ENCODE measurements around the gene CHAT.

DNA sequence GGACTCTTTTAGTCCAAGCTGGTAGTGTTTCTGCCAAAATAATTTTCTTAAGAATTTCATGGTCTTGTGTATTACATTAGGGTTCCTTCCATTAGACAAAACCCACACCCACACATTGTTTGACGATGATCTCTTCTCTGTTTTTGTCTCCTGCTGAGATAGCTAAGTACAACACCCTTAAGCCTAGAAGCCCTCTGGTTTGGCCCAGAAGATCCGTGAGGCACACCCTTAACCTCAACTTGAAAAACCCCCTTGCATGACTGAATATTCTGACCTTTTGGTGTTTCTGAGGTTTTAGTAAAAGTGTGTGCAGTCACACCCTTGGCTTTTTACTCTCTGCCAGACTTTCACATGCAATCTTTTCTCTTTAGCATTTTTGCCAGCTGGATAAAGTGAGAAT lies 45.6 kb upstream of the CHAT start:
- TF ChIP-seq, protein P1, sequence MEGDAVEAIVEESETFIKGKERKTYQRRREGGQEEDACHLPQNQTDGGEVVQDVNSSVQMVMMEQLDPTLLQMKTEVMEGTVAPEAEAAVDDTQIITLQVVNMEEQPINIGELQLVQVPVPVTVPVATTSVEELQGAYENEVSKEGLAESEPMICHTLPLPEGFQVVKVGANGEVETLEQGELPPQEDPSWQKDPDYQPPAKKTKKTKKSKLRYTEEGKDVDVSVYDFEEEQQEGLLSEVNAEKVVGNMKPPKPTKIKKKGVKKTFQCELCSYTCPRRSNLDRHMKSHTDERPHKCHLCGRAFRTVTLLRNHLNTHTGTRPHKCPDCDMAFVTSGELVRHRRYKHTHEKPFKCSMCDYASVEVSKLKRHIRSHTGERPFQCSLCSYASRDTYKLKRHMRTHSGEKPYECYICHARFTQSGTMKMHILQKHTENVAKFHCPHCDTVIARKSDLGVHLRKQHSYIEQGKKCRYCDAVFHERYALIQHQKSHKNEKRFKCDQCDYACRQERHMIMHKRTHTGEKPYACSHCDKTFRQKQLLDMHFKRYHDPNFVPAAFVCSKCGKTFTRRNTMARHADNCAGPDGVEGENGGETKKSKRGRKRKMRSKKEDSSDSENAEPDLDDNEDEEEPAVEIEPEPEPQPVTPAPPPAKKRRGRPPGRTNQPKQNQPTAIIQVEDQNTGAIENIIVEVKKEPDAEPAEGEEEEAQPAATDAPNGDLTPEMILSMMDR (IDR thresholded peaks at IDR 0.05) = no peak
- TF ChIP-seq POLR2AphosphoS5 (IDR thresholded peaks at IDR 0.05; ENCODE audit: low read depth, low read length) = no peak

All from Panc1 (cell line).